C4-2B (cell line): Measurements from ENCODE around the gene C2CD5.

Source experiments
- ZFX ChIP-seq: fragments of 450-650 bp; IDR thresholded peaks from 2 replicates; pipeline ENCODE4 v1.6.1; 2017
- TF ChIP-seq, protein P1 (sequence below): fragments of 450-650 bp; conservative IDR thresholded peaks from 2 replicates; pipeline ENCODE4 v1.5.1; 2017; ENCODE audit warnings: mild to moderate bottlenecking

GRCh38 chr12:22529281-22530060, 14.9 kb downstream of the C2CD5 start:
- TF ChIP-seq, protein P1, sequence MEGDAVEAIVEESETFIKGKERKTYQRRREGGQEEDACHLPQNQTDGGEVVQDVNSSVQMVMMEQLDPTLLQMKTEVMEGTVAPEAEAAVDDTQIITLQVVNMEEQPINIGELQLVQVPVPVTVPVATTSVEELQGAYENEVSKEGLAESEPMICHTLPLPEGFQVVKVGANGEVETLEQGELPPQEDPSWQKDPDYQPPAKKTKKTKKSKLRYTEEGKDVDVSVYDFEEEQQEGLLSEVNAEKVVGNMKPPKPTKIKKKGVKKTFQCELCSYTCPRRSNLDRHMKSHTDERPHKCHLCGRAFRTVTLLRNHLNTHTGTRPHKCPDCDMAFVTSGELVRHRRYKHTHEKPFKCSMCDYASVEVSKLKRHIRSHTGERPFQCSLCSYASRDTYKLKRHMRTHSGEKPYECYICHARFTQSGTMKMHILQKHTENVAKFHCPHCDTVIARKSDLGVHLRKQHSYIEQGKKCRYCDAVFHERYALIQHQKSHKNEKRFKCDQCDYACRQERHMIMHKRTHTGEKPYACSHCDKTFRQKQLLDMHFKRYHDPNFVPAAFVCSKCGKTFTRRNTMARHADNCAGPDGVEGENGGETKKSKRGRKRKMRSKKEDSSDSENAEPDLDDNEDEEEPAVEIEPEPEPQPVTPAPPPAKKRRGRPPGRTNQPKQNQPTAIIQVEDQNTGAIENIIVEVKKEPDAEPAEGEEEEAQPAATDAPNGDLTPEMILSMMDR = peak; percentile 74
- TF ChIP-seq ZFX = no peak
